H1 (cell line): ENCODE results near the gene ABCB11. TPM values are rescaled to one million over a fixed set of nuclear protein-coding genes. Genes with fewer than 3 reads are reported as not detected.

Experiments
- CTCF ChIA-PET: fragments of 300-600 bp; sonication (Branson Sonifier 250); formaldehyde crosslinking; loops from one replicate; lab custom pipeline; 2021; ENCODE audit not compliant: partially characterized antibody; lab: Charles Lee
- POLR2A ChIA-PET: fragments of 300-600 bp; sonication (Branson Sonifier 250); formaldehyde crosslinking; loops from one replicate; lab custom pipeline; 2021; ENCODE audit warnings: inconsistent platforms; ENCODE audit not compliant: partially characterized antibody; lab: Charles Lee
- DNase-seq, 2 experiments: peaks; one replicate each; pipeline versions ENCODE4 v3.0.0 to v3.0.0-alpha.2; 2010 to 2022; ENCODE audit warnings: low spot score in 2 of 2, low read depth in 1 of 2, mixed read lengths in 1 of 2
- FAIRE-seq: peaks from 2 replicates; lab custom pipeline; 2011; peaks lifted over from hg19 to GRCh38; lab: Jason Lieb, UNC
- H2AFZ ChIP-seq: 2 replicates; pipeline ENCODE4 v1.8.1; 2012; ENCODE audit warnings: low read length, inconsistent platforms
- H2AK5ac ChIP-seq: 2 replicates; pipeline ENCODE4 v1.6.1; 2013; ENCODE audit warnings: low read depth, low read length
- H2BK120ac ChIP-seq: replicated peaks from 2 replicates; pipeline ENCODE3; 2013; ENCODE audit warnings: low read depth, low read length, inconsistent platforms
- H2BK12ac ChIP-seq: 2 replicates; pipeline ENCODE4 v1.6.1; 2013; ENCODE audit warnings: low read depth, low read length
- H2BK15ac ChIP-seq: 2 replicates; pipeline ENCODE4 v1.6.1; 2013; ENCODE audit warnings: low read length
- H2BK20ac ChIP-seq: 2 replicates; pipeline ENCODE4 v1.6.1; 2013; ENCODE audit warnings: low read length
- H2BK5ac ChIP-seq: 2 replicates; pipeline ENCODE4 v1.6.1; 2013; ENCODE audit warnings: low read depth, low read length
- H3K14ac ChIP-seq: 2 replicates; pipeline ENCODE4 v1.6.1; 2013; ENCODE audit warnings: inconsistent platforms; ENCODE audit not compliant: insufficient read length
- H3K18ac ChIP-seq: 2 replicates; pipeline ENCODE4 v1.6.1; 2013; ENCODE audit warnings: low read length; ENCODE audit errors: extremely low read depth
- H3K23ac ChIP-seq: 2 replicates; pipeline ENCODE4 v1.6.1; 2013; ENCODE audit warnings: inconsistent platforms; ENCODE audit not compliant: insufficient read length
- H3K23me2 ChIP-seq: 2 replicates; pipeline ENCODE4 v1.6.1; 2013; ENCODE audit warnings: low read depth, low read length
- H3K27ac ChIP-seq: 2 replicates; pipeline ENCODE4 v1.6.1; 2011; ENCODE audit warnings: low read depth, low read length, inconsistent platforms
- H3K27me3 ChIP-seq, 4 experiments: replicated peaks in 1 of 4; 1 replicate in 1 of 4; 2 replicates in 3 of 4; pipeline versions ENCODE4 v1.6.1 to v1.8.1; 2011 to 2013; ENCODE audit warnings: low read length in 3 of 4, mild to moderate bottlenecking in 3 of 4, inconsistent platforms in 2 of 4, mixed read lengths in 2 of 4, moderate library complexity in 1 of 4; ENCODE audit not compliant: control insufficient read depth in 3 of 4, insufficient read depth in 3 of 4; ENCODE audit errors: extremely low read depth in 1 of 4
- H3K36me3 ChIP-seq, 4 experiments: 2 replicates each; pipeline versions ENCODE4 v1.6.1 to v1.8.1; 2011 to 2013; ENCODE audit warnings: mild to moderate bottlenecking in 4 of 4, low read length in 3 of 4, moderate library complexity in 2 of 4, control low read depth in 1 of 4, inconsistent platforms in 1 of 4; ENCODE audit not compliant: insufficient read depth in 4 of 4, control insufficient read depth in 2 of 4
- H3K4ac ChIP-seq: replicated peaks from 2 replicates; pipeline ENCODE3; 2013; ENCODE audit warnings: low read length, low read depth, mixed read lengths, inconsistent platforms; ENCODE audit not compliant: insufficient read length
- H3K4me1 ChIP-seq, 4 experiments: replicated peaks in 1 of 4; 1 replicate in 1 of 4; 2 replicates in 3 of 4; pipeline versions ENCODE4 v1.6.1 to v1.8.1; 2011 to 2013; ENCODE audit warnings: low read length in 3 of 4, inconsistent platforms in 2 of 4, mixed read lengths in 1 of 4; ENCODE audit not compliant: insufficient read depth in 4 of 4, control insufficient read depth in 3 of 4
- H3K4me2 ChIP-seq, 2 experiments: 2 replicates each; pipeline versions ENCODE4 v1.6.1 to v1.8.1; 2011 to 2013; ENCODE audit warnings: low read depth in 2 of 2, low read length in 2 of 2, control low read depth in 1 of 2, inconsistent platforms in 1 of 2, mild to moderate bottlenecking in 1 of 2; ENCODE audit not compliant: insufficient read depth in 1 of 2
- H3K4me3 ChIP-seq, 4 experiments: fragments of 200-600, 300-600 bp in 1 of 4; sonication (generic), shearing (Covaris generic), sonication (Bioruptor Twin) in 1 of 4; 2 replicates each; pipeline versions ENCODE4 v1.5.1 to v1.8.1; 2011 to 2016; ENCODE audit warnings: low read length in 4 of 4, low read depth in 3 of 4, control low read depth in 2 of 4, inconsistent platforms in 2 of 4, mild to moderate bottlenecking in 2 of 4, mixed read lengths in 1 of 4, moderate library complexity in 1 of 4; ENCODE audit not compliant: insufficient read depth in 2 of 4; ENCODE audit errors: extremely low read depth in 1 of 4
- H3K56ac ChIP-seq: replicated peaks from 2 replicates; pipeline ENCODE3; 2013; ENCODE audit warnings: low read depth, mild to moderate bottlenecking, mixed read lengths, low read length, inconsistent platforms; ENCODE audit not compliant: insufficient read length
- H3K79me1 ChIP-seq: 2 replicates; pipeline ENCODE4 v1.6.1; 2013; ENCODE audit warnings: low read depth, low read length, control low read depth
- H3K79me2 ChIP-seq, 2 experiments: 2 replicates each; pipeline versions ENCODE4 v1.6.1 to v1.8.1; 2012 to 2013; ENCODE audit warnings: low read length in 2 of 2, mild to moderate bottlenecking in 2 of 2, inconsistent platforms in 1 of 2; ENCODE audit not compliant: insufficient read depth in 2 of 2, control insufficient read depth in 1 of 2
- H3K9ac ChIP-seq, 4 experiments: replicated peaks in 1 of 4; 1 replicate in 1 of 4; 2 replicates in 3 of 4; pipeline versions ENCODE4 v1.6.1 to v1.8.1; 2011 to 2013; ENCODE audit warnings: low read depth in 3 of 4, low read length in 3 of 4, control low read depth in 2 of 4, mild to moderate bottlenecking in 2 of 4, moderate library complexity in 2 of 4, inconsistent platforms in 1 of 4; ENCODE audit errors: extremely low read depth in 1 of 4
- H3K9me3 ChIP-seq, 2 experiments: 2 replicates each; pipeline versions ENCODE4 v1.6.1 to v1.8.1; 2012 to 2013; ENCODE audit warnings: mild to moderate bottlenecking in 2 of 2, moderate library complexity in 2 of 2, control low read depth in 1 of 2, inconsistent platforms in 1 of 2, low read depth in 1 of 2, low read length in 1 of 2, mixed read lengths in 1 of 2; ENCODE audit not compliant: insufficient read depth in 2 of 2
- H4K20me1 ChIP-seq, 2 experiments: replicated peaks in 1 of 2; 2 replicates each; pipeline versions ENCODE3 to v1.8.1; 2011 to 2013; ENCODE audit warnings: inconsistent platforms in 2 of 2, low read length in 2 of 2, mild to moderate bottlenecking in 1 of 2; ENCODE audit not compliant: insufficient read depth in 2 of 2, control insufficient read depth in 1 of 2
- H4K5ac ChIP-seq: 2 replicates; pipeline ENCODE4 v1.6.1; 2013; ENCODE audit warnings: low read length, low read depth, mixed read lengths, inconsistent platforms; ENCODE audit not compliant: insufficient read length
- H4K8ac ChIP-seq: 2 replicates; pipeline ENCODE4 v1.8.0; 2013; ENCODE audit warnings: mild to moderate bottlenecking, moderate library complexity, low read length, inconsistent platforms; ENCODE audit not compliant: insufficient read depth; ENCODE audit errors: extremely low read depth
- H4K91ac ChIP-seq: replicated peaks from 2 replicates; pipeline ENCODE3; 2013; ENCODE audit warnings: low read length, mixed read lengths, inconsistent platforms; ENCODE audit not compliant: insufficient read length
- CHD1 ChIP-seq: IDR thresholded peaks from 2 replicates; pipeline ENCODE4 v1.6.1; 2012; ENCODE audit warnings: low read depth, low read length, improper control_type of control experiment
- CTCF ChIP-seq, 3 experiments: IDR thresholded peaks; 1 replicate in 2 of 3; 2 replicates in 1 of 3; pipeline versions ENCODE4 v1.5.1 to v1.6.1; 2011; ENCODE audit warnings: low read length in 3 of 3, mild to moderate bottlenecking in 3 of 3, inconsistent platforms in 2 of 3, low read depth in 1 of 3, moderate library complexity in 1 of 3; ENCODE audit not compliant: insufficient read depth in 1 of 3; ENCODE audit errors: control extremely low read depth in 1 of 3
- NRF1 ChIP-seq: IDR thresholded peaks from 2 replicates; pipeline ENCODE4 v1.6.1; 2011; ENCODE audit warnings: mild to moderate bottlenecking, low read depth, low read length, improper control_type of control experiment
- POLR2A ChIP-seq, 2 experiments: IDR thresholded peaks; 1 replicate in 1 of 2; 2 replicates in 1 of 2; pipeline ENCODE4 v1.6.1; 2011; ENCODE audit warnings: low read depth in 2 of 2, low read length in 2 of 2, mild to moderate bottlenecking in 2 of 2; ENCODE audit errors: control extremely low read depth in 1 of 2
- POLR2AphosphoS5 ChIP-seq: IDR thresholded peaks from 2 replicates; pipeline ENCODE4 v1.6.1; 2011; ENCODE audit warnings: low read depth, low read length
- POU5F1 ChIP-seq: IDR thresholded peaks from 2 replicates; pipeline ENCODE4 v1.6.1; 2011; ENCODE audit warnings: low read depth, mild to moderate bottlenecking, low read length, moderate library complexity
- RAD21 ChIP-seq, 2 experiments: IDR thresholded peaks in 1 of 2; conservative IDR thresholded peaks in 1 of 2; 2 replicates each; pipeline ENCODE4 v1.6.1; 2011; ENCODE audit warnings: low read depth in 2 of 2, low read length in 2 of 2, improper control_type of control experiment in 1 of 2, inconsistent platforms in 1 of 2, mild to moderate bottlenecking in 1 of 2, moderate library complexity in 1 of 2
- RXRA ChIP-seq: IDR thresholded peaks from 2 replicates; pipeline ENCODE4 v1.6.1; 2011; ENCODE audit warnings: low read depth, mild to moderate bottlenecking, low read length, moderate library complexity; ENCODE audit not compliant: insufficient read depth
- SIRT6 ChIP-seq: IDR thresholded peaks from one replicate; pipeline ENCODE4 v1.7.1; 2012; ENCODE audit warnings: low read length, inconsistent platforms
- SP2 ChIP-seq: IDR thresholded peaks from 2 replicates; pipeline ENCODE4 v1.6.1; 2012; ENCODE audit warnings: mild to moderate bottlenecking, low read length, inconsistent platforms
- SUZ12 ChIP-seq: fragments of 200-600 bp; sonication (generic); IDR thresholded peaks from 2 replicates; pipeline ENCODE4 v1.6.1; 2012; ENCODE audit warnings: mild to moderate bottlenecking, inconsistent platforms, low read length, moderate library complexity, mixed read lengths
- TBP ChIP-seq: IDR thresholded peaks from 2 replicates; pipeline ENCODE4 v1.6.1; 2011; ENCODE audit warnings: low read depth, low read length, improper control_type of control experiment
- YY1 ChIP-seq: IDR thresholded peaks from 2 replicates; pipeline ENCODE4 v1.6.1; 2011; ENCODE audit warnings: low read depth, mild to moderate bottlenecking, low read length
- WGBS, 2 experiments: shearing (Covaris generic) in 1 of 2; methylation state at CpG; one replicate each; pipeline versions ENCODE4 v1.1.6 to v1.1.7; 2013 to 2015; ENCODE audit warnings: low lambda C conversion rate in 2 of 2, mixed read lengths in 2 of 2, inconsistent platforms in 1 of 2, low coverage in 1 of 2, missing lambda C conversion rate in 1 of 2; ENCODE audit not compliant: insufficient replicate concordance in 2 of 2, insufficient coverage in 1 of 2, insufficient read length in 1 of 2; ENCODE audit errors: extremely low coverage in 1 of 2, missing lambda C conversion rate in 1 of 2; 5-methylcytosine and 5-hydroxymethylcytosine counted together
- polyA plus RNA-seq, 7 experiments: library from polyadenylated mRNA; depleted of rRNA in 3 of 7; stranded (reverse) in 5 of 7; unstranded in 2 of 7; fragments of >200 nt in 5 of 7; fragments of 200-250 nt in 2 of 7; gene quantifications; 1 replicate in 5 of 7; 2 replicates in 1 of 7; 4 replicates in 1 of 7; pipeline versions ENCODE4 v1.2.1 to v1.2.3, GENCODE V29; 2011 to 2013; ENCODE audit warnings: missing spikeins in 2 of 7, mixed read lengths in 2 of 7
- total RNA-seq: library from RNA; stranded (reverse); fragmentation: NEBNext Ultra II Directional; extraction: Animal tissue kit (Norgen Biotek cat#: 25700); gene quantifications from 2 replicates; pipeline ENCODE4 v1.2.1, GENCODE V29; 2021

The ABCB11 gene
- total and polyA plus RNA-seq, 2 of the 8 experiments (the other 6 are each of a cell fraction or from before 2014, with no cell fraction given) = not detected

- no peak for FAIRE-seq
- WGBS, 2 experiments = 90% methylated on average over 3 of the region's 3 CpGs; no CpG with 5 or more reads in 1 of the 2 experiments
- no peak overlapping the region for H2BK5ac ChIP-seq
- TF ChIP-seq POU5F1 (no peak), SP2 (no peak), NRF1 (no peak), RXRA (no peak), POLR2A (IDR thresholded peaks at IDR 0.05; ENCODE audit: control extremely low read depth in 1 of 2, low read depth in 2 of 2, low read length in 2 of 2) (no peak), RAD21 (IDR thresholded peaks at IDR 0.05 in 1 of 2, conservative IDR thresholded peaks at IDR 0.05 in 1 of 2; ENCODE audit: low read depth in 2 of 2, low read length in 2 of 2) (no peak), CTCF (IDR thresholded peaks at IDR 0.05; ENCODE audit: control extremely low read depth in 1 of 3, insufficient read depth in 1 of 3, low read depth in 1 of 3, low read length in 3 of 3) (no peak), SUZ12 (no peak), CHD1 (no peak), SIRT6 (no peak), YY1 (no peak), POLR2AphosphoS5 (no peak), TBP (no peak)
These were observed 59.9 kb downstream of the ABCB11 start for GRCh38 chr2:168971261-168971660.

More at GRCh38 chr2:168971261-168971660, 59.9 kb downstream of the ABCB11 start:
- no peak overlapping the region for H3K23ac ChIP-seq
- H4K91ac ChIP-seq = no peak overlapping the region
- no peak overlapping the region for H3K4ac ChIP-seq
- H2BK20ac ChIP-seq = no peak overlapping the region
- no peak overlapping the region for H3K27ac ChIP-seq
- no peaks in the 10 kb centered on the region for H3K79me1 ChIP-seq
- H3K9me3 ChIP-seq = no peaks in the 10 kb centered on the region
- H3K18ac ChIP-seq = no peak overlapping the region
- H3K56ac ChIP-seq = no peak overlapping the region
- no peak overlapping the region for H3K9ac ChIP-seq
- H3K36me3 ChIP-seq = no peaks in the 10 kb centered on the region
- ChIA-PET POLR2A (no interaction called here), CTCF (interaction anchor here (0.8 to 1.4 kb wide), 5 partner anchors 12 to 161 kb away, joined by 3 to 8 read pairs (median 4); no protein-coding TSS in a partner anchor)
- no peak overlapping the region for H2BK15ac ChIP-seq
- no peaks in the 10 kb centered on the region for H3K23me2 ChIP-seq
- no peaks in the 10 kb centered on the region for H3K27me3 ChIP-seq
- H3K14ac ChIP-seq = no peak overlapping the region
- no peaks in the 10 kb centered on the region for H3K79me2 ChIP-seq
- no peak overlapping the region for H3K4me2 ChIP-seq
- H3K4me1 ChIP-seq = no peaks in the 10 kb centered on the region
- DNase-seq = no peak
- no peak overlapping the region for H2BK120ac ChIP-seq
- H4K20me1 ChIP-seq = no peaks in the 10 kb centered on the region
- H3K4me3 ChIP-seq = no peak overlapping the region
- H2AK5ac ChIP-seq = no peak overlapping the region
- H4K5ac ChIP-seq = no peak overlapping the region
- no peak overlapping the region for H2BK12ac ChIP-seq
- H4K8ac ChIP-seq = no peak overlapping the region
- no peak overlapping the region for H2AFZ ChIP-seq
